Measurements from ENCODE around the gene TRPV4. TPM values are rescaled to one million over a fixed set of nuclear protein-coding genes. Genes with fewer than 3 reads are reported as not detected.

Gene TRPV4
- total RNA-seq, 6 experiments from 2014 or later: 5.3 to 10.3 (median 6.7) TPM

- intact Hi-C loops (cut with DNase I): loop anchor here in 1 of 2 donors (5.0 kb wide), 1 partner anchor 45 kb away; no protein-coding TSS in a partner anchor
- Histone ChIP-seq H3K27me3 (no peaks in the 10 kb centered on the region), H3K36me3 (no peaks in the 10 kb centered on the region), H3K27ac (no peak overlapping the region), H3K9me3 (no peaks in the 10 kb centered on the region), H3K4me1 (peaks cover 0 to 11% (median 3%) of the 10 kb centered on the region in 4 donors), H3K4me3 (no peak overlapping the region)
- WGBS (ENCODE audit: insufficient coverage, low coverage, low lambda C conversion rate, missing lambda C conversion rate): 67% methylated on average over 8 of the region's 12 CpGs
- TF ChIP-seq POLR2A (IDR thresholded peaks at IDR 0.05) (no peak), CTCF (IDR thresholded peaks at IDR 0.05) (no peak)
- ATAC-seq: no peak
- DNase-seq: peak in 2 of 3 donors; percentile 31 to 46
Observed at GRCh38 chr12:109762071-109762672, 71.0 kb downstream of the TRPV4 start.

- H3K9me3 ChIP-seq: no peaks in the 10 kb centered on the region
- no peaks in the 10 kb centered on the region for H3K36me3 ChIP-seq
- WGBS (ENCODE audit: insufficient coverage, low coverage, low lambda C conversion rate, missing lambda C conversion rate): 62% methylated on average over 6 of the region's 16 CpGs
- H3K27me3 ChIP-seq: no peaks in the 10 kb centered on the region
- peaks cover 0 to 11% (median 3%) of the 10 kb centered on the region in 4 donors for H3K4me1 ChIP-seq
- intact Hi-C loops (cut with DNase I): loop anchor here in 1 of 2 donors (5.0 kb wide), 1 partner anchor 44 kb away; no protein-coding TSS in a partner anchor
- no peak overlapping the region for H3K27ac ChIP-seq
- peak in 2 of 3 donors; percentile 42 to 51 for DNase-seq
- no peak overlapping the region for H3K4me3 ChIP-seq
- TF ChIP-seq POLR2A (IDR thresholded peaks at IDR 0.05): no peak
- no peak for TF ChIP-seq CTCF (IDR thresholded peaks at IDR 0.05)
- ATAC-seq: peak in 1 of 4 donors; percentile 2
Observed at GRCh38 chr12:109760930-109761921, 72.0 kb downstream of the TRPV4 start.

GRCh38 chr12:109760031-109760929 lies 72.9 kb downstream of the TRPV4 start:
- no peaks in the 10 kb centered on the region for H3K36me3 ChIP-seq
- peak; percentile 83 to 88 (median 87) for DNase-seq
- no peak overlapping the region for H3K27ac ChIP-seq
- no peaks in the 10 kb centered on the region for H3K27me3 ChIP-seq
- H3K9me3 ChIP-seq: no peaks in the 10 kb centered on the region
- H3K4me1 ChIP-seq: peaks cover 0 to 11% (median 3%) of the 10 kb centered on the region in 4 donors
- no peak for TF ChIP-seq CTCF (IDR thresholded peaks at IDR 0.05)
- ATAC-seq: peak; percentile 87 to 92 (median 90)
- 30% methylated on average over 6 of the region's 18 CpGs for WGBS (ENCODE audit: insufficient coverage, low coverage, low lambda C conversion rate, missing lambda C conversion rate)
- intact Hi-C loops (cut with DNase I): loop anchor here in 1 of 2 donors (5.0 kb wide), 1 partner anchor 43 kb away; no protein-coding TSS in a partner anchor
- H3K4me3 ChIP-seq: no peak overlapping the region

- no peaks in the 10 kb centered on the region for H3K9me3 ChIP-seq
- 76% methylated on average over 7 of the region's 13 CpGs for WGBS (ENCODE audit: insufficient coverage, low coverage, low lambda C conversion rate, missing lambda C conversion rate)
- H3K36me3 ChIP-seq: no peaks in the 10 kb centered on the region
- no peak overlapping the region for H3K27ac ChIP-seq
- ATAC-seq: no peak
- H3K4me1 ChIP-seq: peaks cover 0 to 11% (median 3%) of the 10 kb centered on the region in 4 donors
- no peaks in the 10 kb centered on the region for H3K27me3 ChIP-seq
- TF ChIP-seq CTCF (IDR thresholded peaks at IDR 0.05) (no peak), POLR2A (IDR thresholded peaks at IDR 0.05) (no peak)
- H3K4me3 ChIP-seq: no peak overlapping the region
- intact Hi-C loops (cut with DNase I): no loop called here
- DNase-seq: peak in 2 of 3 donors; percentile 31 to 38
Observed at GRCh38 chr12:109759595-109759994, 73.6 kb downstream of the TRPV4 start.
